Ovary (tissue), 9 donors: Measurements from ENCODE around the gene CLK2. TPM values are rescaled to one million over a fixed set of nuclear protein-coding genes. Genes with fewer than 3 reads are reported as not detected.
"Not testable (repeated sequence)": the region's sequence is repeated elsewhere in the genome, so short reads cannot be mapped to it uniquely, and the experiment has no call there.

ENCODE experiments used
- DNase-seq, 5 donors: peaks; one replicate each; pipeline ENCODE4 v3.0.0-alpha.2; 2019 to 2020
- H3K27ac ChIP-seq, 2 donors: fragments of 200-600 bp; one replicate each; pipeline versions ENCODE4 v1.5.1 to v1.8.0; 2019 to 2022
- H3K27me3 ChIP-seq: fragments of 200-600 bp; one replicate; pipeline ENCODE4 v1.8.0; 2022
- H3K36me3 ChIP-seq: fragments of 200-600 bp; sonication (generic); one replicate; pipeline ENCODE4 v1.5.1; 2019
- H3K4me1 ChIP-seq: one replicate; pipeline ENCODE4 v1.8.1; 2013; ENCODE audit warnings: mild to moderate bottlenecking, moderate library complexity; ENCODE audit not compliant: insufficient read depth
- H3K4me3 ChIP-seq: fragments of 200-600 bp; sonication (generic); one replicate; pipeline ENCODE4 v1.5.1; 2017
- H3K9me3 ChIP-seq, 2 donors: fragments of 200-600 bp in 1 of 2; sonication (generic) in 1 of 2; one replicate each; pipeline versions ENCODE4 v1.5.1 to v1.8.1; 2013 to 2019; ENCODE audit warnings: mild to moderate bottlenecking in 1 of 2, moderate library complexity in 1 of 2
- EP300 ChIP-seq: sonication (generic); formaldehyde crosslinking; IDR thresholded peaks from one replicate; pipeline ENCODE4 v1.6.1; 2017; ENCODE audit warnings: antibody characterized with exemption
- POLR2A ChIP-seq: fragments of 450-650 bp; IDR thresholded peaks from one replicate; pipeline ENCODE4 v1.6.1; 2017; ENCODE audit warnings: antibody characterized with exemption, mild to moderate bottlenecking, moderate library complexity
- WGBS, 3 donors: extraction: QIAGEN DNeasy Blood & Tissue Kit in 1 of 3; methylation state at CpG; one replicate each; pipeline versions ENCODE4 v1.1.5 to v1.1.7; 2013 to 2017; 5-methylcytosine and 5-hydroxymethylcytosine counted together
- intact Hi-C, 4 donors: fragments of 100-400 bp; cut with DNase I; formaldehyde crosslinking; loops; one replicate each; pipeline versions ENCODE4 v1.11.0 to v1.15.1; 2022 to 2023
- polyA plus RNA-seq, 2 donors: library from polyadenylated mRNA; stranded (reverse); fragments of 200-250 nt in 1 of 2; fragments of 350-450 nt in 1 of 2; fragmentation: Illumina TruSeq in 1 of 2; extraction: RNeasy Lipid Tissue Mini Kit (QIAGEN cat#74804) in 1 of 2; gene quantifications; one replicate each; pipeline ENCODE4 v1.2.3, GENCODE V29; 2013 to 2014
- total RNA-seq, 7 donors: library from RNA; depleted of rRNA in 2 of 7; stranded (reverse); fragments of >200 nt in 2 of 7; fragmentation: NEBNext Ultra II Directional in 3 of 7; extraction: Animal tissue kit (Norgen Biotek cat#: 25700) in 3 of 7; gene quantifications; one replicate each; pipeline versions ENCODE4 v1.1.0 to v1.2.4, GENCODE V29; 2016 to 2023
- TF ChIP-seq, protein P1 (sequence below), 3 donors: fragments of 450-650 bp in 2 of 3; fragments of 200-600 bp in 1 of 3; IDR thresholded peaks; one replicate each; pipeline versions ENCODE4 v1.5.1 to v1.8.0; 2016 to 2022; ENCODE audit warnings: antibody characterized with exemption in 3 of 3, mild to moderate bottlenecking in 1 of 3
- donor health status: DM: no; HTN: no; CAD: no; lungs with moderate emphysema.
- donor health status: DM: no; HTN: no; CAD: no.
- donor health status: Bipolar disorder and iron deficiency.
- donor health status: DM: yes; HTN: yes; CAD: no.
- donor health status: DM: no; HTN: no; CAD: no.
- donor health status: DM: yes; HTN: yes; CAD: no.

The CLK2 gene
- total and polyA plus RNA-seq, 9 donors, result 37.9 to 60.9 (median 50.1) TPM

DNA sequence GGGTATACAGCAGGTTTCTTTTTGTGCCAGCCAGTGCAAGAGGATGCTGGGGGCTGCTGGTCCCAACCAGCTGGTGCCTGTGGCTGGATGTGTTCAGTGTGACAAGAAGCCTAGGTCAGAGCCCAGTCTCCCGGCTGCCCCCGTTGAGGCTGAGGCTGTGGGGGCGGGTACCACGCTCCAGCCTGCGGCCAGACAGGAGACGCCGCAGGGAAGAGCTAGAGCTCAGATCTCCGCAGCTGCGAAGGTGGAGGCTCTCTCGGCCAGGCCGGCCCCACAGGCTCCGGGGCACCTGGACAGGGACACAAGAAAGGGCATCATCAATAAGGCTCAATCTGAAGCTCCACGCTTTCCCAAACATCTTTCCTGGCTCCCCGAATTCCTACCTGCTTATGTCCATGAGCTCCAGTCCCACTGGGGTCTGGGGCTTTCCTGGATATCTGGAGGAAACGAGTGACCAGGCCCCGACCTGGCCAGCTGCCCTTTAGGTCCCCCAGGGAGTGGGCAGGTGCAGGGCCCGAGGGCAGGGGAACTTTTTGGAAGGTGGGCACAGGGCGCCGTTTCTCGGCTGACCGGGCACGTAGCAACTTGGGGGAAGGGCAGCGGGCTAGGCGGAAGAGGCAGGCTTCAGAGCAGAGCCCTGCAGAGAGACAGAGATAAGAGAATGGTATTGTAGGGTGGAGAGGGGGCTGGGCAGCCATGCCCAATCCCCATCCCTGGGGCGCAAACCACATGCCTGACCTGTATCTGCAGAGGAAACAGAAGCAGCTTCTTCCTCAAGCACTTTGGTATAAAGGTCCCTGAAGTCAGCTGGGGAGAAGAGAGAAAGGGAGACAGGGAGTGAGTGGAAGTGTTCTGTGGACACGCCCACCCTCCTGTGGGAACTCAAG is 25.4 kb downstream of the CLK2 start:
- WGBS, 3 donors, result 85 to 92% (median 87%) methylated on average over 23 to 26 of the region's 26 CpGs
- no peaks in the 10 kb centered on the region for H3K36me3 ChIP-seq
- H3K9me3 ChIP-seq, result no peaks in the 10 kb centered on the region
- H3K27me3 ChIP-seq, result no peaks in the 10 kb centered on the region
- intact Hi-C loops, result no loop called here
- no peak overlapping the region for H3K27ac ChIP-seq
- no peaks in the 10 kb centered on the region for H3K4me1 ChIP-seq
- H3K4me3 ChIP-seq, result no peak overlapping the region
- DNase-seq, result no peak
- TF ChIP-seq, protein P1, sequence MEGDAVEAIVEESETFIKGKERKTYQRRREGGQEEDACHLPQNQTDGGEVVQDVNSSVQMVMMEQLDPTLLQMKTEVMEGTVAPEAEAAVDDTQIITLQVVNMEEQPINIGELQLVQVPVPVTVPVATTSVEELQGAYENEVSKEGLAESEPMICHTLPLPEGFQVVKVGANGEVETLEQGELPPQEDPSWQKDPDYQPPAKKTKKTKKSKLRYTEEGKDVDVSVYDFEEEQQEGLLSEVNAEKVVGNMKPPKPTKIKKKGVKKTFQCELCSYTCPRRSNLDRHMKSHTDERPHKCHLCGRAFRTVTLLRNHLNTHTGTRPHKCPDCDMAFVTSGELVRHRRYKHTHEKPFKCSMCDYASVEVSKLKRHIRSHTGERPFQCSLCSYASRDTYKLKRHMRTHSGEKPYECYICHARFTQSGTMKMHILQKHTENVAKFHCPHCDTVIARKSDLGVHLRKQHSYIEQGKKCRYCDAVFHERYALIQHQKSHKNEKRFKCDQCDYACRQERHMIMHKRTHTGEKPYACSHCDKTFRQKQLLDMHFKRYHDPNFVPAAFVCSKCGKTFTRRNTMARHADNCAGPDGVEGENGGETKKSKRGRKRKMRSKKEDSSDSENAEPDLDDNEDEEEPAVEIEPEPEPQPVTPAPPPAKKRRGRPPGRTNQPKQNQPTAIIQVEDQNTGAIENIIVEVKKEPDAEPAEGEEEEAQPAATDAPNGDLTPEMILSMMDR (IDR thresholded peaks at IDR 0.05), result no peak
- TF ChIP-seq EP300 (no peak), POLR2A (no peak)

DNA sequence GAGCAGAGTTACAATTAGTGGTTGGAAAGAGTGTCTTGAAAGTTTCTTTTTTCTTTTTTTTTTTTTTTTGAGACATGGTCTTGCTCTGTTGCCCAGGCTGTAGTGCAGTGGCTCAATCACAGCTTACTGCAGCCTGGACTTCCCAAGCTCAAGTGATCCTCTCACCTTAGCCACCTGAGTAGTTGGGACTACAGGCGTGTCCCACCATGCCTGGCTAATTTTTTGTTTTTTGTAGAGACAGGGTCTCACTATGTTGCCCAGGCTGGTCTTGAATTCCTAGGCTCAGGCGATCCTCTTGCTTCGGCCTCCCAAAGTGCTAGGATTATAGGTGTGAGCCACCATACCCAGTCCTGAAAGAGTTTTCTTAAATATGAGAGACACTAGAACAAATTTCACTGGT is 26.5 kb downstream of the CLK2 start:
- H3K4me3 ChIP-seq, DNase-seq, H3K36me3 ChIP-seq, intact Hi-C loops, H3K4me1 ChIP-seq, H3K27me3 ChIP-seq, H3K27ac ChIP-seq, H3K9me3 ChIP-seq: not testable (repeated sequence)
- 93 to 100% (median 95%) methylated on average over 3 of the region's 3 CpGs for WGBS, 3 donors

DNA sequence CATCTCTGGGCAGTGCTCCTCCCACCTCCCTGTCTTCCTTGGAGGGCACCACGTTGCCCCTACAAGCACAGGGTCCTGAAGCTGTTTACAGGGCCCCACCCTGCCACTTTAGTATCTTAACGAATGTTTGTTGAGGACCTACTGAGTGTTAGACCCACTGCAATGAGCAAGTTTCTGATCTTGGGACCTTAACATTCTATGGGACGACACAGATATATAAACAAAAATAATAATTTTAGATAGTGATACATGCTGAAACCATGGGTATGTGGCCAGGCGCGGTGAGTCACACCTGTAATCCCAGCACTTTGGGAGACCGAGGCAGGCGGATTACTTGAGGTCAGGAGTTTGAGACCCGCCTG is 28.2 kb downstream of the CLK2 start:
- H3K27me3 ChIP-seq, result no peaks in the 10 kb centered on the region
- H3K27ac ChIP-seq, result peak overlapping the region in 1 of 2 donors; percentile 60
- no peaks in the 10 kb centered on the region for H3K9me3 ChIP-seq
- intact Hi-C loops, result no loop called here
- TF ChIP-seq EP300 (no peak), POLR2A (no peak)
- TF ChIP-seq, protein P1 (IDR thresholded peaks at IDR 0.05), result no peak
- WGBS, 3 donors, result 52 to 59% (median 54%) methylated on average over 8 of the region's 8 CpGs
- no peak for DNase-seq
- H3K36me3 ChIP-seq, result no peaks in the 10 kb centered on the region
- H3K4me3 ChIP-seq, result peak overlapping the region; percentile 52
- peaks cover 2% of the 10 kb centered on the region for H3K4me1 ChIP-seq

DNA sequence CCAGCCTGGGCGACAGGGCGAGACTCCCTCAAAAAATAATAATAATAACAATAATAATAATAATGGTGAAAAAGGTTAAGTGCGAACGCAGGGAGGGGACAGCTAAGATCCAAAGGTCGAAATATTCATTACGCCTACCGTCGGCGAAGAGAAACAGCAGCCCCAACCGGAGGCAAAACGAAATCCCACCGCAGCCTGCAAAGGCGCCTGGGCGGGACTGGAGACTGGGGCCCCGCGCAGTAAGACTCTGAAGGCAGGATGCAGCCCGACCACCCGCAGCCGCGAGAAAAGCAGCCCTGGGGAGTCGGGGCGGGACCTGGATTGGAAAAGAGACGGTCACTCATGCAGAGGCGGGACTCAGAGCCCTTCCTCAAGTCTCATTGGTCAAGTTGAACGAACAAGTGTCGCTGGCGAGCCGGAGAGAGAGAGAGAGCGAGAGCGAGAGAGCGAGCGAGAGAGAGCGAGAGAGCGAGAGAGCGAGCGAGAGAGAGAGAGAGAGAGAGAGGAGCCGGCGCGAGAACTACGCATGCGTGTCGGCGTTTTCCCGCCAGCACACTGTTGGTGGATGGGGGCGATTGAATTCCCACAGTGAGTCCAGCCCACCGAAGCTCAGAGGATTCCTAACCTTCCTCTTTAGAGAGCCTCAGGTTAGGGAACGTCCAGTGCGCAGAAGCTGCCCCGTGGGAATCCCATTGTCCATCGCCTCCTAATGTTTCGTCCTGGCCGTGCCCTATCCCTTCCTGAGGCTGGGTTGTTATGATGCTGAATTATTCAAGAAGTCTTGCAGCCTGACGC is 28.7 kb downstream of the CLK2 start:
- 0% methylated on average over 53 of the region's 53 CpGs for WGBS, 3 donors
- H3K36me3 ChIP-seq, result no peaks in the 10 kb centered on the region
- peaks cover 2% of the 10 kb centered on the region for H3K4me1 ChIP-seq
- H3K27ac ChIP-seq, result peak overlapping the region; percentile 36 to 85
- peak; percentile 95 to 99 (median 97) for DNase-seq
- intact Hi-C loops, result loop anchor here in 1 of 4 donors (5.0 kb wide), 1 partner anchor 37 kb away; the partner anchor contains the start of genes MTX1 and THBS3
- no peaks in the 10 kb centered on the region for H3K9me3 ChIP-seq
- TF ChIP-seq, protein P1 (IDR thresholded peaks at IDR 0.05), result peak in 2 of 3 donors; percentile 99
- TF ChIP-seq POLR2A (peak; percentile 90), EP300 (peak; percentile 77)
- H3K27me3 ChIP-seq, result no peaks in the 10 kb centered on the region
- H3K4me3 ChIP-seq, result peak overlapping the region; percentile 52
